HG03571 (cell line): Measurements from ENCODE around the gene CNTNAP2.

Source experiments
- ATAC-seq: cut with Tn5 transposase; IDR thresholded peaks from one replicate; pipeline ENCODE4 v1.9.1; 2021; ENCODE audit not compliant: unreplicated experiment

CNTNAP2 gene

GRCh38 chr7:147980826-147981813 lies 1864.5 kb downstream of the CNTNAP2 start:
- ATAC-seq, result peak; percentile 56

GRCh38 chr7:147982307-147982706 lies 1865.7 kb downstream of the CNTNAP2 start:
- ATAC-seq, result no peak

- ATAC-seq, result no peak
Measured at GRCh38 chr7:147984265-147984664, 1867.7 kb downstream of the CNTNAP2 start.

- ATAC-seq, result no peak
Measured at GRCh38 chr7:147990079-147990478, 1873.5 kb downstream of the CNTNAP2 start.

- ATAC-seq, result no peak
Measured at GRCh38 chr7:147990942-147991341, 1874.3 kb downstream of the CNTNAP2 start.

- ATAC-seq, result no peak
Measured at GRCh38 chr7:147992698-147993097, 1876.1 kb downstream of the CNTNAP2 start.

GRCh38 chr7:147997636-147998035 lies 1881.0 kb downstream of the CNTNAP2 start:
- no peak for ATAC-seq

- ATAC-seq, result no peak
Measured at GRCh38 chr7:147999962-148000361, 1883.4 kb downstream of the CNTNAP2 start.

GRCh38 chr7:148011753-148012152 lies 1895.2 kb downstream of the CNTNAP2 start:
- ATAC-seq, result no peak

- ATAC-seq, result no peak
Measured at GRCh38 chr7:148014001-148014400, 1897.4 kb downstream of the CNTNAP2 start.

- ATAC-seq, result no peak
Measured at GRCh38 chr7:148014541-148014940, 1897.9 kb downstream of the CNTNAP2 start.

GRCh38 chr7:148017126-148017525 lies 1900.5 kb downstream of the CNTNAP2 start:
- no peak for ATAC-seq

- ATAC-seq, result no peak
Measured at GRCh38 chr7:148020679-148021078, 1904.1 kb downstream of the CNTNAP2 start.

- ATAC-seq, result no peak
Measured at GRCh38 chr7:148021507-148022045, 1905.0 kb downstream of the CNTNAP2 start.

GRCh38 chr7:148022832-148023231 lies 1906.2 kb downstream of the CNTNAP2 start:
- no peak for ATAC-seq

GRCh38 chr7:148026713-148027112 lies 1910.1 kb downstream of the CNTNAP2 start:
- no peak for ATAC-seq

GRCh38 chr7:148028165-148028564 lies 1911.6 kb downstream of the CNTNAP2 start:
- ATAC-seq, result no peak

- no peak for ATAC-seq
Measured at GRCh38 chr7:148031019-148031418, 1914.4 kb downstream of the CNTNAP2 start.

GRCh38 chr7:148031811-148032210 lies 1915.2 kb downstream of the CNTNAP2 start:
- ATAC-seq, result no peak

GRCh38 chr7:148035950-148036349 lies 1919.3 kb downstream of the CNTNAP2 start:
- no peak for ATAC-seq

- ATAC-seq, result no peak
Measured at GRCh38 chr7:148037044-148037443, 1920.4 kb downstream of the CNTNAP2 start.

GRCh38 chr7:148041156-148041555 lies 1924.6 kb downstream of the CNTNAP2 start:
- no peak for ATAC-seq
